Gastrocnemius medialis (tissue), 4 donors: ENCODE measurements around the gene KRTAP1-1. TPM values are rescaled to one million over a fixed set of nuclear protein-coding genes. Genes with fewer than 3 reads are reported as not detected.
"Not testable (repeated sequence)": the region's sequence is repeated elsewhere in the genome, so short reads cannot be mapped to it uniquely, and the experiment has no call there.

Source experiments
- ATAC-seq, 2 donors: fragments of 150-250 bp; one replicate each; pipeline ENCODE4 v1.9.1; 2016
- DNase-seq, 2 donors: peaks; one replicate each; pipeline ENCODE4 v3.0.0-alpha.2; 2019
- H3K27ac ChIP-seq, 4 donors: fragments of 200-600 bp; sonication (generic); 1 replicate in 1 of 4; 2 replicates in 3 of 4; pipeline ENCODE4 v1.5.1; 2016 to 2018; ENCODE audit warnings: mild to moderate bottlenecking in 2 of 4, moderate library complexity in 1 of 4
- H3K27me3 ChIP-seq, 3 donors: fragments of 200-600 bp; sonication (generic) in 2 of 3; 1 replicate in 1 of 3; 2 replicates in 2 of 3; pipeline versions ENCODE4 v1.5.1 to v1.6.0; 2016 to 2019; ENCODE audit warnings: mild to moderate bottlenecking in 1 of 3, moderate library complexity in 1 of 3
- H3K36me3 ChIP-seq, 2 donors: fragments of 200-600 bp; sonication (generic) in 1 of 2; one replicate each; pipeline ENCODE4 v1.5.1; 2017 to 2018
- H3K4me1 ChIP-seq, 2 donors: fragments of 200-600 bp; sonication (generic) in 1 of 2; one replicate each; pipeline ENCODE4 v1.5.1; 2016 to 2017; ENCODE audit warnings: mild to moderate bottlenecking in 2 of 2
- H3K4me3 ChIP-seq, 4 donors: fragments of 200-600 bp; sonication (generic) in 3 of 4; 1 replicate in 1 of 4; 2 replicates in 3 of 4; pipeline ENCODE4 v1.5.1; 2016 to 2019; ENCODE audit warnings: mild to moderate bottlenecking in 2 of 4
- H3K9me3 ChIP-seq, 3 donors: fragments of 200-600 bp; sonication (generic) in 2 of 3; 1 replicate in 1 of 3; 2 replicates in 2 of 3; pipeline ENCODE4 v1.5.1; 2016 to 2019
- CTCF ChIP-seq, 5 experiments: fragments of 450-650 bp in 3 of 5; fragments of 200-600 bp in 2 of 5; sonication (generic) in 2 of 5; IDR thresholded peaks in 4 of 5; conservative IDR thresholded peaks in 1 of 5; 1 replicate in 4 of 5; 2 replicates in 1 of 5; pipeline ENCODE4 v1.5.1; 2016 to 2019; ENCODE audit warnings: antibody characterized with exemption in 5 of 5, mild to moderate bottlenecking in 3 of 5, moderate library complexity in 3 of 5
- POLR2A ChIP-seq, 2 donors: fragments of 450-650 bp; IDR thresholded peaks; one replicate each; pipeline ENCODE4 v1.6.1; 2017; ENCODE audit warnings: antibody characterized with exemption in 2 of 2, mild to moderate bottlenecking in 2 of 2, moderate library complexity in 2 of 2
- in situ Hi-C, 4 donors: fragments of 200-750 bp; cut with MboI; loops; one replicate each; pipeline versions ENCODE4 v1.15.0 to v1.8.0; 2017; ENCODE audit warnings: low sequenced_read_pairs in 4 of 4
- intact Hi-C: fragments of 100-400 bp; cut with DNase I; formaldehyde crosslinking; loops from one replicate; pipeline ENCODE4 v1.15.1; 2023; ENCODE audit warnings: low total_unique reads
- total RNA-seq, 4 donors: library from RNA; depleted of rRNA; stranded (reverse); fragments of >200 nt; gene quantifications; one replicate each; pipeline versions ENCODE4 v1.1.0 to v1.2.3, GENCODE V29; 2016

Gene KRTAP1-1
- total RNA-seq, 4 donors from 2014 or later, result not detected

- no peak for ATAC-seq
- no peak for TF ChIP-seq POLR2A (IDR thresholded peaks at IDR 0.05)
- TF ChIP-seq CTCF (IDR thresholded peaks at IDR 0.05 in 4 of 5, conservative IDR thresholded peaks at IDR 0.05 in 1 of 5), result no peak
- H3K9me3 ChIP-seq, result no peaks in the 10 kb centered on the region
Measured at GRCh38 chr17:41003926-41004325, 37.3 kb downstream of the KRTAP1-1 start.

GRCh38 chr17:41002814-41003213 is 38.4 kb downstream of the KRTAP1-1 start:
- TF ChIP-seq CTCF (IDR thresholded peaks at IDR 0.05 in 4 of 5, conservative IDR thresholded peaks at IDR 0.05 in 1 of 5) (no peak), POLR2A (IDR thresholded peaks at IDR 0.05) (no peak)
- in situ Hi-C loops, result no loop called here

More at GRCh38 chr17:41003926-41004325, 37.3 kb downstream of the KRTAP1-1 start:
- no peak overlapping the region for H3K27ac ChIP-seq
- intact Hi-C loops, result no loop called here
- no peak overlapping the region for H3K4me3 ChIP-seq
- no peaks in the 10 kb centered on the region for H3K36me3 ChIP-seq
- in situ Hi-C loops, result no loop called here
- H3K4me1 ChIP-seq, result no peaks in the 10 kb centered on the region
- DNase-seq, result no peak
- peaks cover 0 to 8% (median 0%) of the 10 kb centered on the region in 3 donors for H3K27me3 ChIP-seq

GRCh38 chr17:41001795-41002194 is 39.5 kb downstream of the KRTAP1-1 start:
- no peak overlapping the region for H3K4me3 ChIP-seq
- in situ Hi-C loops, result no loop called here
- H3K36me3 ChIP-seq, result no peaks in the 10 kb centered on the region
- no peak overlapping the region for H3K27ac ChIP-seq
- TF ChIP-seq CTCF (IDR thresholded peaks at IDR 0.05 in 4 of 5, conservative IDR thresholded peaks at IDR 0.05 in 1 of 5), result no peak
- TF ChIP-seq POLR2A (IDR thresholded peaks at IDR 0.05), result no peak
- H3K9me3 ChIP-seq, result no peaks in the 10 kb centered on the region
- no peaks in the 10 kb centered on the region for H3K4me1 ChIP-seq
- peaks cover 0 to 10% (median 0%) of the 10 kb centered on the region in 3 donors for H3K27me3 ChIP-seq
- no peak for DNase-seq
- intact Hi-C loops, result no loop called here
- ATAC-seq, result no peak

More at GRCh38 chr17:41002814-41003213, 38.4 kb downstream of the KRTAP1-1 start:
- Histone ChIP-seq H3K9me3 (no peaks in the 10 kb centered on the region), H3K36me3 (no peaks in the 10 kb centered on the region), H3K27me3 (peaks cover 0 to 8% (median 0%) of the 10 kb centered on the region in 3 donors), H3K27ac (no peak overlapping the region), H3K4me1 (no peaks in the 10 kb centered on the region), H3K4me3 (no peak overlapping the region)
- intact Hi-C loops, result no loop called here
- ATAC-seq (no peak), DNase-seq (no peak)

- H3K4me1 ChIP-seq, DNase-seq, H3K27ac ChIP-seq, in situ Hi-C loops, H3K9me3 ChIP-seq, intact Hi-C loops, ATAC-seq, H3K36me3 ChIP-seq, H3K4me3 ChIP-seq: not testable (repeated sequence)
- peaks cover 0 to 17% (median 0%) of the 10 kb centered on the region in 3 donors for H3K27me3 ChIP-seq
Measured at GRCh38 chr17:40999563-40999962, 41.7 kb downstream of the KRTAP1-1 start, which contains the start of gene KRTAP3-2. Gene KRTAP3-2, minus strand, starts transcription at chr17:40999906. Its CDS starts 53 bp downstream, at chr17:40999853.

GRCh38 chr17:40997361-40997760 is 43.9 kb downstream of the KRTAP1-1 start:
- peaks cover 0 to 26% (median 0%) of the 10 kb centered on the region in 3 donors for H3K27me3 ChIP-seq

More at GRCh38 chr17:40997361-40997760, 43.9 kb downstream of the KRTAP1-1 start:
- no peaks in the 10 kb centered on the region for H3K36me3 ChIP-seq
- DNase-seq, result no peak
- H3K4me1 ChIP-seq, result no peaks in the 10 kb centered on the region
- TF ChIP-seq POLR2A (IDR thresholded peaks at IDR 0.05) (no peak), CTCF (IDR thresholded peaks at IDR 0.05 in 4 of 5, conservative IDR thresholded peaks at IDR 0.05 in 1 of 5) (no peak)
- no peak overlapping the region for H3K27ac ChIP-seq
- intact Hi-C loops, result no loop called here
- in situ Hi-C loops, result no loop called here
- no peak overlapping the region for H3K4me3 ChIP-seq
- H3K9me3 ChIP-seq, result no peaks in the 10 kb centered on the region
- no peak for ATAC-seq
